GM10266 (cell line): Measurements from ENCODE around the gene CAPN10.

ENCODE experiments used
- DNase-seq: peaks from one replicate; pipeline ENCODE4 v3.0.0; 2012; ENCODE audit errors: extremely low spot score
- CTCF ChIP-seq: IDR thresholded peaks from 2 replicates; pipeline ENCODE4 v1.5.1; 2012; ENCODE audit warnings: mild to moderate bottlenecking, low read depth; ENCODE audit not compliant: control insufficient read depth, insufficient read depth; ENCODE audit errors: missing control alignments

The CAPN10 gene

GRCh38 chr2:240588669-240589068 lies 2.1 kb downstream of the CAPN10 start:
- TF ChIP-seq CTCF, result no peak

GRCh38 chr2:240589375-240589774 lies 2.8 kb downstream of the CAPN10 start:
- no peak for TF ChIP-seq CTCF
- DNase-seq, result no peak

More at GRCh38 chr2:240588669-240589068, 2.1 kb downstream of the CAPN10 start:
- no peak for DNase-seq

DNA sequence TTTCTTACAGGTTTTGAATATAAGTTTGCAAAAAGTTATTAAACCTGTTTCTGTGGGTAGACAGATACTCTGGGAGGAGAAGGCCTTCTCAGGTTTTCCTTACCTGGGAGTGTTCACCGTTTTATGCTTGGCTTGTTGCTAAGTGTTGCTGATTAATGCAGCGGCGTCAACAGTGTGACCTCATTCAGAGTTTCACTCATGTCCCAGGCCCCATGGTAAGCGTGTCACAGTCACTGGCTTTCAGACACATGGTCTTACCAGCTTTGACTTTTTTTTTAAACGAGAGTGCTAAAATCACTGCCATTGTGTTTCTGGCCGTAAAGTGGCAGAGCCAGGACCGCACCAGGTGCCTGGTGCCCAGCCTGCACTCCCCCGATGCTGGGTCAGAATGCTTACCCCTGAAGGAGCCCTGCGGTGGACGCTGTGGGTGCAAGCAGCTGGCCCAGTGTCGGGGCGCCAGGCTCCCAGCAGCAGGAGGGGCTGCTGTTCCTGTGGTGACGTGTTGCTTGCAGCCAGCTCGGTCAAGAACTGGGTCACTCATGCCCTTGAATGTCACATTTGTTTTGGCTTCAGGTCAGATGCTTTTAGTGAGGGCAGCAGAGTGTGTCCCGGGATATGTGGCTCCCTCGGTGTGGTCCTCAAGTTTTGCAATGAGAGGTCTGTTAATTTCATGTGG lies 3.5 kb downstream of the CAPN10 start:
- no peak for TF ChIP-seq CTCF
- DNase-seq, result no peak

GRCh38 chr2:240590681-240591111 lies 4.2 kb downstream of the CAPN10 start:
- TF ChIP-seq CTCF, result no peak
- DNase-seq, result no peak

GRCh38 chr2:240591226-240591625 lies 4.7 kb downstream of the CAPN10 start:
- DNase-seq, result no peak
- no peak for TF ChIP-seq CTCF

- DNase-seq, result no peak
- no peak for TF ChIP-seq CTCF
These were observed 5.2 kb downstream of the CAPN10 start for GRCh38 chr2:240591784-240592183.

GRCh38 chr2:240593026-240593702 lies 6.6 kb downstream of the CAPN10 start:
- DNase-seq, result no peak
- no peak for TF ChIP-seq CTCF
